ENCODE measurements around the gene EPHA2.

DNA sequence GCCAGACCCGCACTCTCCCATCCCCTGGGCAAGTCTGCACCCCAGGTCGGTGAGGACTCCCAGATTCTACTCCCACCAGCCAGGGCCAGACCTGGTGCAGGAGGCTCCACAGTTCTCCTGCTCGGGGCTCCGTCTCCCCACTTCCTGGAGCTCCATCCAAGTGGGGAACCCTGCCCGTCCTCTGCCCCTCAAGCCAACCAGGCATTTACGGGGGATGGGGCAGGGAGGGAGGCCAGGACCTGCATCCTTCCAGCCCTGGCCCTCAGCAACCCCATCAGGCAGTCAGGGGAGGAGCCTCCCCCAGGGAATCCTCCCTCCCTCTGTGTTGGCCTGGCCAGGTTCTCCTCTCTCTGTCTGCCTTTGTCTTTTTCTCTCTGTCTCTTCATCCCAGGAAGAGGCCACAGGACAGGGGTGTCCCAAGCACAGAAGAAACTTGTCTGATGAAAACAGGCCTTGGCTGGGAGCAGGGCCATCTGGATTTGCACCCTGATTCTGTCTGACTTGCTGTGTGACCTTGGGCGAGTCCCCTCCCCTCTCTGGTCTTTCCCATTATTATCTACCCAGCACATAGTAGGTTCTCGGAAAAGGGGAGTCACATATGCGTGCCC is 18.5 kb upstream of the EPHA2 start:
- TF ChIP-seq, protein P1, sequence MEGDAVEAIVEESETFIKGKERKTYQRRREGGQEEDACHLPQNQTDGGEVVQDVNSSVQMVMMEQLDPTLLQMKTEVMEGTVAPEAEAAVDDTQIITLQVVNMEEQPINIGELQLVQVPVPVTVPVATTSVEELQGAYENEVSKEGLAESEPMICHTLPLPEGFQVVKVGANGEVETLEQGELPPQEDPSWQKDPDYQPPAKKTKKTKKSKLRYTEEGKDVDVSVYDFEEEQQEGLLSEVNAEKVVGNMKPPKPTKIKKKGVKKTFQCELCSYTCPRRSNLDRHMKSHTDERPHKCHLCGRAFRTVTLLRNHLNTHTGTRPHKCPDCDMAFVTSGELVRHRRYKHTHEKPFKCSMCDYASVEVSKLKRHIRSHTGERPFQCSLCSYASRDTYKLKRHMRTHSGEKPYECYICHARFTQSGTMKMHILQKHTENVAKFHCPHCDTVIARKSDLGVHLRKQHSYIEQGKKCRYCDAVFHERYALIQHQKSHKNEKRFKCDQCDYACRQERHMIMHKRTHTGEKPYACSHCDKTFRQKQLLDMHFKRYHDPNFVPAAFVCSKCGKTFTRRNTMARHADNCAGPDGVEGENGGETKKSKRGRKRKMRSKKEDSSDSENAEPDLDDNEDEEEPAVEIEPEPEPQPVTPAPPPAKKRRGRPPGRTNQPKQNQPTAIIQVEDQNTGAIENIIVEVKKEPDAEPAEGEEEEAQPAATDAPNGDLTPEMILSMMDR (IDR thresholded peaks at IDR 0.05) = no peak
- no peak for TF ChIP-seq POLR2AphosphoS5 (IDR thresholded peaks at IDR 0.05; ENCODE audit: low read depth, low read length)
- TF ChIP-seq TCF7L2 (IDR thresholded peaks at IDR 0.05; ENCODE audit: low read depth, low read length) = no peak
